Measurements from ENCODE around the gene PWWP2B.
"Not testable (repeated sequence)": the region's sequence is repeated elsewhere in the genome, so short reads cannot be mapped to it uniquely, and the experiment has no call there.

The PWWP2B gene

DNA sequence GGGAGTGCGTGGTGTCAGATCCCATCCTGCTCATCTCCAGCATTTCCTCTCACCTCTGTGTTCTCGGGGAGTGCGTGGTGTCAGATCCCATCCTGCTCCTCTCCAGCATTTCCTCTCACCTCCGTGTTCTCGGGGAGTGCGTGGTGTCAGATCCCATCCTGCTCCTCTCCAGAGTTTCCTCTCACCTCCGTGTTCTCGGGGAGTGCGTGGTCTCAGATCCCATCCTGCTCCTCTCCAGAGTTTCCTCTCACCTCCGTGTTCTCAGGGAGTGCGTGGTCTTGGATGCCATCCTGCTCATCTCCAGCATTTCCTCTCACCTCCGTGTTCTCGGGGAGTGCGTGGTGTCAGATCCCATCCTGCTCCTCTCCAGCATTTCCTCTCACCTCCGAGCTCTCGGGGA, 18.0 kb upstream of the PWWP2B start:
- DNase-seq (ENCODE audit: low spot score in 2 of 2); H3K36me3 ChIP-seq (replicated peaks); in situ Hi-C loops (cut with MboI; ENCODE audit: low sequenced_read_pairs); H3K4me3 ChIP-seq; H3K4me1 ChIP-seq; H3K27me3 ChIP-seq (ENCODE audit: low read depth); H3K9me3 ChIP-seq: not testable (repeated sequence)

DNA sequence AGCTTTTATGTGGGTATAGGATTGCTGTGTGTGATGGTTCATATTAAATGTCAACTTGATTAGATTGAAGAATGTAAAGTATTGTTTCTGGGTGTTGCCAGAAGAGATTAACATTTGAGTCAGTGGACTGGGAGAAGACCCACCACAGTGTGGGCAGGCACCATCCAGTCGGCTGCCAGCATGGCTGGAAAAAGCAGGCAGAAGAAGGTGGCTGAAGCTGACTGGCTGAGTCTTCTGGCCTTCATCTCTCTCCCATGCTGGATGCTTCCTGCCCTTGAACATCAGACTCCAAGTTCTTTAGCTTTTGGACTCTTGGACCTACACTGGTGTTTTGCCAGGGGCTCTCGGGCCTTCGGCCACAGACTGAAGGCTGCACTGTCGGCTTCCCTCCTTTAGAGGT, 16.0 kb upstream of the PWWP2B start:
- in situ Hi-C loops (cut with MboI; ENCODE audit: low sequenced_read_pairs); DNase-seq (ENCODE audit: low spot score in 2 of 2); H3K27me3 ChIP-seq (ENCODE audit: low read depth); H3K36me3 ChIP-seq (replicated peaks); H3K4me1 ChIP-seq; H3K4me3 ChIP-seq; H3K9me3 ChIP-seq: not testable (repeated sequence)

DNA sequence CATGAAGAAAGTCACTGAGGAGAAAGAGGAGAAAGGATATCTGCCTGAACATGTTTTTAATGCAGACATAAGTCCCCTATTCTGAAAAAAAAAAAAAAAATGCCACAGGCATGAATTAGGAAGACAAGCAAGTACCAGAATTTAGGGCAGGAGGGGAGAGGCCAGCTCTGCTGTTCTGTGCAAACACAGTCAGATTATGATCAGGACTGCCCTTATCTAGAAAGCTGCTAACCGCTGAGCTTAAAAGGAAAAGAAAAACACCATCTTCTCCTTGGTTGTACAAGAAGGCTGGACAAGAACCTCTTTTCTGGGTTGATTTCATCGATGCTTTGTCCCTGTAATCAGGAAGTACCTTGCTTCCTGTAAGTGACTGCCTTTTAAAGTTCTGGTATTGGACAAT, 15.3 kb upstream of the PWWP2B start:
- Histone ChIP-seq H3K4me1 (no peaks in the 10 kb centered on the region; the same call in 1 of the 2 replicates), H3K36me3 (replicated peaks) (no peaks in the 10 kb centered on the region), H3K4me3 (no peak overlapping the region), H3K27me3 (ENCODE audit: low read depth) (peaks cover 2% of the 10 kb centered on the region; the same call in 1 of the 2 replicates), H3K9me3 (no peaks in the 10 kb centered on the region)
- DNase-seq (ENCODE audit: low spot score in 2 of 2), result no peak
- in situ Hi-C loops (cut with MboI; ENCODE audit: low sequenced_read_pairs), result no loop called here

DNA sequence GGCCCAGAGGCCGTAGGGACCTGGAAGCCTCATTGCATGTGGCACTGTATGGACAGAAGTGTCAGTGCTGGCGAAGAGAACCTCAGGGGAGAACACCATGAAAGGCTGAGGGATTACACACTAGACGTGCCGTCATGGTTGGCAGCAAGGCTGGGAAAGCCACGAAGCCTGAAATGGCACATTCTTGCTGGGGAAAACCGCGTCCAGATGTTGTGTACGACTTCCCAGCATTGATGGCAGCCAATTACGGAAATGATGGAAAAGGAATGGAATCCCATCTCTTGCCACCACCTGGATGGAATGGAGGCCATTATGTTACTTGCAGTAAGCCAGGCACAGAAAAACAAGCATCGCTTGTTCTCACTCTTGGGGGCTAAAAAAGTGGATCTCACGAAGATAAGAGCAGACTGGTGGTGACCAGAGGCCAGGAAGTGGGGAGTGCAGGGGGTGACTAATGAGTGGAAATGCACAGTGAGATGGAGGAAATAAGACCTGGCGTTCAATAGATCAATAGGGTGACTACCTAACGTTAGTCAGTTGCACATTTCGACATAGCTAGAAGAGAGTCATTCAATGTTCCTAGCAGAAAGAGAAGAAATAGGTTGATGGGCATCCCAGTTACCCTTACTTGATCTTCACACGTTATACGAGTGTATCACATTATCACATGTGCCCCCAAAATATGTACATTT, 14.6 kb upstream of the PWWP2B start:
- no peak for DNase-seq (ENCODE audit: low spot score in 2 of 2)
- Histone ChIP-seq H3K4me1 (no peaks in the 10 kb centered on the region), H3K36me3 (replicated peaks) (no peaks in the 10 kb centered on the region), H3K27me3 (ENCODE audit: low read depth) (peaks cover 2% of the 10 kb centered on the region; the same call in 1 of the 2 replicates), H3K9me3 (no peaks in the 10 kb centered on the region), H3K4me3 (no peak overlapping the region)
- in situ Hi-C loops (cut with MboI; ENCODE audit: low sequenced_read_pairs), result no loop called here

DNA sequence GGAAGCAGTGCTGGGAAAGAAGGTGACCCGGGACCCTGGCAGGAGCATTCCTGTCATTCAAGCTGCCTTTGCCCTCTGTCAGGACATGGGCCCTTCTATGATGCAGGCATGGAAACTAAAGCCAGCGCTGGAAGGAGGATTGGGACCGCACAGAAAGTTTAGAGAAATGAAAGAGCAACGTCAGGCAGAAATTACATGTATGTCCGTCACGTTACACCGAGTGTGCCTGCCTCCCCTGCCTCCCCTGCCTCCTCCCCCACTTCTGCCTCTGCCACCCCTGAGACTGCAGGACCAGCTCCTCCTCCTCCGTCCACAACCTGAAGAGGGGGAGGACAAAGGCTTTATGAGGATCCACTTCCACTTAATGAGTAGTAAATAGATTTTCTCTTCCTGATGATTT, 13.9 kb upstream of the PWWP2B start:
- no peak overlapping the region for H3K4me3 ChIP-seq
- H3K9me3 ChIP-seq, result no peaks in the 10 kb centered on the region
- no peak for DNase-seq (ENCODE audit: low spot score in 2 of 2)
- H3K27me3 ChIP-seq (ENCODE audit: low read depth), result peaks cover 2% of the 10 kb centered on the region; the same call in 1 of the 2 replicates
- no peaks in the 10 kb centered on the region for H3K4me1 ChIP-seq
- in situ Hi-C loops (cut with MboI; ENCODE audit: low sequenced_read_pairs), result no loop called here
- no peaks in the 10 kb centered on the region for H3K36me3 ChIP-seq (replicated peaks)

DNA sequence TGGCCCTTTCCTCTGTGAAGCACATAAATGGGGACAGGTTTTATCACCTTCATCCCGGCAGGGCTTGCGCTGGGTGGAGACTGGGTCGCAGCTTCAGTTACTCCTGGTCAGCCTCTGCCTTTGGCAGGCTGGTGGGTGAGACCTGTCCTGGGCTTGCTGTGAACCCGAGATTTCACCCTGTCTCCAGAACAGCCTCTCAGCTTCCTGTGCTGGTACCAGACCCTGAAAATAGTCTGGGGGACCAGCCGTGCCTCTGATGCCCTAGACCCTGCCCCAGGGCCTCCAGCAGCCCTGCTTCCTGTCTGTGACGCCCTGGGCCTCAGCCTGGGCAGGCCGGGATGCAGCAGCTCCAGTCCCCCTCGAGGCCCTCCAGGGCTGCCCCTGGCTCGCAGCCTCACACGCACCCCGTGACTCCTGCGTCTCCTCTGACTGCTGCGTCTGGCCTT, 13.2 kb upstream of the PWWP2B start:
- Histone ChIP-seq H3K36me3 (replicated peaks) (no peaks in the 10 kb centered on the region), H3K4me1 (no peaks in the 10 kb centered on the region), H3K27me3 (ENCODE audit: low read depth) (peaks cover 2% of the 10 kb centered on the region; the same call in 1 of the 2 replicates), H3K4me3 (no peak overlapping the region), H3K9me3 (no peaks in the 10 kb centered on the region)
- in situ Hi-C loops (cut with MboI; ENCODE audit: low sequenced_read_pairs), result no loop called here
- DNase-seq (ENCODE audit: low spot score in 2 of 2), result no peak

DNA sequence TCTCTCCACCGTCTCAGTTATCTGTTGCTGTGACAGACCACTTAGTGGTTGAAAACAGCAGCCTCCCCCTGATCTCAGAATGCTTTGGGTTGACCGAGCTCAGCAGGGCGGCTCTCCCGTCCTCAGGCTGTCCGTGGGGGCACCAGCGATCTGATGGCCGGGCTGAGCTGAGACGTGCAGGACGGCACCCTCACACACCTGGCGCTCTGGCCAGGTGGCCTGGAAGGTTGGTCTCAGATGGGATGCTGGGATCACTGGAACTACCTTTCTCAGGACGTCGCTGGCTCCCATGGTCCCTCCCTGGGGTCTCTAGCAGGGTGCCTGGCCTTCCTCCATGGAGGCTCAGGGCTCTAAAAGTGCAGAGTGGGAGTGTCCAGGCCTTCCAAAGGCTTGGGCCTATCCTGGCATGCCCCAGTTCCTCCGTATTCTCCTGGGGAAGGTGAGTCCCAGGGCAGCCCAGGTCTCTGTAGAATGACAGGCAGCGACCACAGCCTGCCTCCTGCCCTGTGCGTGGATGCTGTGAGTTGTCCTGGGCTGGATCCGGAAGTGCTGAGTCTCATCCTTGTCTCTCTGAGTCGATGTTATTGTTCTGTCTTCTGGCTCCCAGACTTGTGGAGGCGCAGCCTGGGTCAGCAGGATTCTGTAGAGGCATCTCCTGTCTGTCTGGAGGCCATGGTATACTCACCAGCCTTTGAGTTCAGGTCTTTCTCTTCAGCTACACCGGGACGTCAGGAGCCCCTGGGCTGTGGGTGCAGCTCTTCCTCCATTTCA, 12.2 kb upstream of the PWWP2B start:
- DNase-seq (ENCODE audit: low spot score in 2 of 2), result no peak
- Histone ChIP-seq H3K36me3 (replicated peaks) (no peaks in the 10 kb centered on the region), H3K27me3 (ENCODE audit: low read depth) (peaks cover 2% of the 10 kb centered on the region; the same call in 1 of the 2 replicates), H3K4me1 (no peaks in the 10 kb centered on the region), H3K9me3 (no peaks in the 10 kb centered on the region), H3K4me3 (no peak overlapping the region)
- in situ Hi-C loops (cut with MboI; ENCODE audit: low sequenced_read_pairs), result no loop called here

DNA sequence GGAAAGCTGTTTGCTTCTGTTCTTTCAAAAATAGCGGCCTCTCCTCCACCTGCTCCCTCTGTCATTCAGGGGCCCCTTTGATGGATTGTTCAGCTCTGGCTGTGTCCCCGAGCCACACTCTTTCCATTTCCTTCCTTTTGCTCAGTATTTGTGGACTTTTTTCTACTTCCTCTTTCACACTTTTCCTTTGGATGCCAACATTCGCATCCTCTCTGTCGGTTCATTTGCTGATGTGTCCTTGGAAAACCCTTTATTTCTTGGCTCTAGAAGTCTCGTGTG, 11.7 kb upstream of the PWWP2B start:
- in situ Hi-C loops (cut with MboI; ENCODE audit: low sequenced_read_pairs), result no loop called here
- DNase-seq (ENCODE audit: low spot score in 2 of 2), result no peak
- H3K4me1 ChIP-seq, result no peaks in the 10 kb centered on the region

DNA sequence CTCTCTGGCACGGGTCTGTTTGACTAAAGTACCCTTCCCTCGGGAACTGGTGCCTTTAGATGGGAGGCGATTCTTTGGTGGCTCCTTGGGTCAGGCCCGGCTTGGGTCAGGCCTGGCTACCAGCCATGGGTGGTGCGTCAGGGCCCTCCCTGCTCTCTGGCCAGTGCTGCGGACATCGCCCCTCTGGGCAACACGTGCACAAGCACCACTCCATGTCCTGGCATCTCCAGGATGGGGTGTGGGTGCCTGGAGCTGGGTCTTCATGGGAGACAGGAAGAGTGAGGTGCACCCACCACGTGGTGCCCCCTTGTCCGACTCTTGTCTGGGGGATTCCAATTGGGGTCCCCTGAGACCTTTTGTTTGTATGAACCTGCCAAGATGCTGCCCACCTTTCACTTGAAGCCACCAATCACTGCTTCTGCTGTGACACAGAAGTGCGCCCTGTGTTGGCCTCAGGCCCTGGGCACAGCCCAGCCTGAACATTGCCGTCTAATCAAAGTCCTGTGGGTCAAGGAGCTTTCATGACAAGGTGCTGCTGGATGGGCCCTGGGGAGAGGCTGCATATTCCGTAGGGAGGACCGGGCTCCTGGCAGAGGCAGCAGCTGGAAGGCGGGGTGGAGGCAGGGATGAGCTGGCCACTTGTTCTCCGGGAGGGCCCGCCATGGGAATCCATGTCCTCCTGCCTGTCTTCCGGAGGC, 11.1 kb upstream of the PWWP2B start:
- no peaks in the 10 kb centered on the region for H3K4me1 ChIP-seq
- H3K27me3 ChIP-seq (ENCODE audit: low read depth), result peaks cover 2% of the 10 kb centered on the region; the same call in 1 of the 2 replicates
- no peak for DNase-seq (ENCODE audit: low spot score in 2 of 2)
- no peaks in the 10 kb centered on the region for H3K9me3 ChIP-seq
- H3K36me3 ChIP-seq (replicated peaks), result no peaks in the 10 kb centered on the region
- in situ Hi-C loops (cut with MboI; ENCODE audit: low sequenced_read_pairs), result no loop called here
- H3K4me3 ChIP-seq, result no peak overlapping the region

More for the DNA sequence above, 11.7 kb upstream of the PWWP2B start:
- Histone ChIP-seq H3K27me3 (ENCODE audit: low read depth) (peaks cover 2% of the 10 kb centered on the region; the same call in 1 of the 2 replicates), H3K36me3 (replicated peaks) (no peaks in the 10 kb centered on the region), H3K4me3 (no peak overlapping the region), H3K9me3 (no peaks in the 10 kb centered on the region)

DNA sequence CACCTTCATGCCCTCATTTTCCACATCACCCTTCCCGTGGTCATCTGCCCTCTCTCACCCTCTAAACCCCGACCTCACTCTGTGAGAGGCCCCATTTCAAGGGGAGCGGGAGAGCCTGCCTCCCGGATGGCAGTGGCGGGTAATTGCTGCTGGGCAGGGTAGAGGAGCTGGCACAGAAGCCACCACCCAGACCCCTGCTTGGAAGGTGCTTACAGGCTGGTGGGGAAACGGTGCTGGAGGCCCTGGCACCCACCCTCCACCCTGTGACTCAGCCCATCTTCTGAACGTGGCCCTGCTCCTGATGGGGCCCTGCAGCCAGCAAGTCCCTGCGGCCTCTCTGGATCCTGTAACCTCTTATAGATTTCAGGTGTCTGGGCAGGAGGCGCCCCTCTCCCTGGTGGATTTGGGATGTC, 10.6 kb upstream of the PWWP2B start:
- Histone ChIP-seq H3K4me3 (no peak overlapping the region), H3K9me3 (no peaks in the 10 kb centered on the region), H3K27me3 (ENCODE audit: low read depth) (peaks cover 2% of the 10 kb centered on the region; the same call in 1 of the 2 replicates), H3K36me3 (replicated peaks) (no peaks in the 10 kb centered on the region), H3K4me1 (no peaks in the 10 kb centered on the region)
- in situ Hi-C loops (cut with MboI; ENCODE audit: low sequenced_read_pairs), result no loop called here
- DNase-seq (ENCODE audit: low spot score in 2 of 2), result no peak

DNA sequence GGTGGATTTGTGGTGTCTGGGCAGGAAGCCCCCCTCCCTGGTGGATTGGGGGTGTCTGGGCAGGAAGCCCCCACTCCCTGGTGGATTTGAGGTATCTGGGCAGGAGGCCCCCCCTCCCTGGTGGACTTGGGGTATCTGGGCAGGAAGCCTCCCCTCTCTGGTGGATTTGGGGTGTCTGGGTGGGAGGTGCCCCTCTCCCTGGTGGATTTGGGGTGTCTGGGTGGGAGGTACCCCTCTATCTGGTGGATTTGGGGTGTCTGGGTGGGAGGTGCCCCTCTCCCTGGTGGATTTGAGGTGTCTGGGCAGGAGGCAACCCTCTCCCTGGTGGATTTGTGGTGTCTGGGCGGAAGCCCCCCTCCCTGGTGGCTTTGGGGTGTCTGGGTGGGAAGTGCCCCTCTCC, 10.1 kb upstream of the PWWP2B start:
- H3K27me3 ChIP-seq (ENCODE audit: low read depth); H3K9me3 ChIP-seq; H3K36me3 ChIP-seq (replicated peaks); DNase-seq (ENCODE audit: low spot score in 2 of 2); in situ Hi-C loops (cut with MboI; ENCODE audit: low sequenced_read_pairs); H3K4me3 ChIP-seq; H3K4me1 ChIP-seq: not testable (repeated sequence)

DNA sequence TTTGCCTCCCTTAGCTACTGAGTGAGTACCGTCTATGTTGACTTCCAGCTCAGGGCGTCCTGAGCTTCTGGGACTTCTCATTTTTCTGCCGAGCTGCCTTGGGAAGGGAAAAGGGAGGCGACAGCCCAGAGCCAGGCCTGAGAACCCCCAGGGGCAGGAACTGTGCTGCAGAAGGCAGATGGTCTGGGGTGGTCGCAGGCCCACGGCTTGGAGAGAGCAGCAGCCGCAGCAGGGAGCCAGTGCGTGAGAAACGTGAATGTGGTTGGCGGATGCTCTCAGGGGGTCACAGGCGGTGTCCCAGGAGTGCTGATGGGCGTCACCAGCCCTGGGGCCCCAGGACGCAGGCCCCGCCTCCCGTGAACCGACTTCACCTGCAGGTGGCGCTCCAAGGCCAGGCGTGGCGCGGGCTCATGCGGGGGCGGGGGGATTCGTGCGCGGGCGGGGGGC, 9.2 kb upstream of the PWWP2B start:
- H3K4me3 ChIP-seq, result 0 out of 2 replicates have a peak overlapping the region, but pooled peaks have one; percentile 6
- in situ Hi-C loops (cut with MboI; ENCODE audit: low sequenced_read_pairs), result no loop called here
- DNase-seq (ENCODE audit: low spot score in 2 of 2), result peak; percentile 34 to 87

DNA sequence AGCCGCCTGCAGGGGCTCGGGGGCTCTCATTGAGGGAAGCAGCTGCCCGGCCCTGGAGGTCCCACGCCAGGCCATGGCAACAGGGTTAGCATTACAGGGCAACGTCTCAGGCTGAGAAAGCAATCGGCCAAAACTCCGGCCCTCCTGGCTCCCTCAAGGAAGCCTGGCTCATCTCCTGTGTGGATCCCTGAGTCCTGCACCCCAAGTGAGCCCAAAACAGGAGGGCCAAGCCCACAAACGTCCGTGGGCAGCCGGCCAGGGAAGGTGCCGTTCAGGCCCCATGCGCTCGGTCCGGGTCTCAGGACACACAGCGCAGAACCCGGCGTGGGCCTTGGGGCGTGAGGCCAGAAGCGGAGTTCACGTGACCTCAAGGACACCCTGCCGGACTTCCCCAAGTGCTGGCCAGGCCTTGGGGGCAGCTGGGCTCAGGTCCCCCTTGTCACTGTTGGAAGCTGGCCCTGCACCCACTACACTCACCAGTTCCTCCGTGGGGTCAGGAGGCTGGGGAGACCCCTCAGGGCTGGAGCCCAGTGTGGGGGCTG, 8.0 kb upstream of the PWWP2B start:
- in situ Hi-C loops (cut with MboI; ENCODE audit: low sequenced_read_pairs), result no loop called here
- H3K4me3 ChIP-seq, result no peak overlapping the region

More for the DNA sequence above, 9.2 kb upstream of the PWWP2B start:
- Histone ChIP-seq H3K36me3 (replicated peaks) (no peaks in the 10 kb centered on the region), H3K27me3 (ENCODE audit: low read depth) (peaks cover 2% of the 10 kb centered on the region; the same call in 1 of the 2 replicates), H3K9me3 (no peaks in the 10 kb centered on the region), H3K4me1 (no peaks in the 10 kb centered on the region)

More for the DNA sequence above, 8.0 kb upstream of the PWWP2B start:
- Histone ChIP-seq H3K4me1 (no peaks in the 10 kb centered on the region), H3K36me3 (replicated peaks) (no peaks in the 10 kb centered on the region), H3K9me3 (no peaks in the 10 kb centered on the region), H3K27me3 (ENCODE audit: low read depth) (peaks cover 2% of the 10 kb centered on the region; the same call in 1 of the 2 replicates)
- DNase-seq (ENCODE audit: low spot score in 2 of 2), result no peak
